HG02970 (cell line): ENCODE data around the gene TUBB4A.

Source experiments
- ATAC-seq: cut with Tn5 transposase; IDR thresholded peaks from one replicate; pipeline ENCODE4 v1.9.1; 2021; ENCODE audit warnings: mild to moderate bottlenecking, moderate library complexity, moderate number of reproducible peaks; ENCODE audit not compliant: unreplicated experiment, low FRiP score

TUBB4A gene

DNA sequence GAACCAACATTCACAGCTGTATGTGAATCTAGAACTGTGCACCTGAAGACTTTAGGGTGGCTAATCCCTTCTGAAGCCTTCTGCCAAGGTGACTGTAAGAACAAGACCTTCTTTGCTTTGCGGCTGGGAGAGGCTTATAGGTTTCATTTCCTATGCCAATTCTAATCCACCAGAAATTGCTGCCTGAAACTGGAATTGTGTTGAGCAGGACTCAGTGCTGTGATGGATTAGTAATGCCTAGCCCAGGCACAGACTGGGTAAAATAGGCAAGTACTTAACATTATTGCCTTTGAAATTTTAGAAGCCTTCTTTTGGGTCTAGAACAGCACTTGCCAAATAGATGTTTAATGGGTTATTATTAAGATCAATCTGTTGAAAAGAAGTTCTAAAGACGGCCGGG lies 54.1 kb downstream of the TUBB4A start:
- ATAC-seq, result no peak

DNA sequence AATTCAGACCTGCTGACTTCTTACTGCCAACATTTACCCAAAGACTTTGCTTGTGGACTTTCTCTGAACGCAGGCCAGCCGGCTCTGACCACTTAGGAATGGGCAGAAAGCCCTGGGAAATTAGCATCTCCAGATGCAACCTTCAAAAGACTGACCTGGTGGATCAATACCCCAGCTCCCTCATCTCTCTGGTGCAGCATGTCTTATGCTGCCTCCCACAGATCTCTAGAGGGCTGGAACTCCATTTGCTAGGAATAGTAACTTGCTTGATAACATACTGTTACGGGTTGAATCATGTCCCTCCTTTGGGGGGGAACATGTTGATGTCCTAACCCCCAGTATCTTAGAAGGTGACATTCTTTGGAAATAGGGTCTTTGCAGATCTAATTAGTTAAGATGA lies 55.7 kb downstream of the TUBB4A start:
- ATAC-seq, result no peak
